GM10266 (cell line): Measurements from ENCODE around the gene RERE.

Experiments
- DNase-seq: peaks from one replicate; pipeline ENCODE4 v3.0.0; 2012; ENCODE audit errors: extremely low spot score
- CTCF ChIP-seq: IDR thresholded peaks from 2 replicates; pipeline ENCODE4 v1.5.1; 2012; ENCODE audit warnings: mild to moderate bottlenecking, low read depth; ENCODE audit not compliant: control insufficient read depth, insufficient read depth; ENCODE audit errors: missing control alignments

Gene RERE

DNA sequence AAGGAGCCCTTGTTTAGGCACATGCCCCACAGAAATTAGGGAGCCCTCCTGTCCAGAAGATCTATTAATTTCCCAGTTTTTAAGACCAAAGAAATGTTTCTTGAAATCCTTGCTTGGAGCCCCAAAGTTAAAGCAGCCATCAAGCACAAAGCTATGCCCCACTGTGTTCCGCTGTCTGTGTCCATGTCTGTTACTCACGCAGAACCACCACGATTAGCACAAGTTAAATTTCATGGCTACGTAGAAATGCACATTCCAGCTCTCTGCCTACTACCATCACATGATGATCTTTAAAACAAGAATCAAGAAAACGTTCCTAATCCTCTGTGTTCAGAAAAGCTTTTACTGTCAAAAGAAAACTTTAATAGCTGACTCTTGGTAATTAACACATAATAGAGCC is 238.5 kb downstream of the RERE start:
- DNase-seq: no peak
- no peak for TF ChIP-seq CTCF

DNA sequence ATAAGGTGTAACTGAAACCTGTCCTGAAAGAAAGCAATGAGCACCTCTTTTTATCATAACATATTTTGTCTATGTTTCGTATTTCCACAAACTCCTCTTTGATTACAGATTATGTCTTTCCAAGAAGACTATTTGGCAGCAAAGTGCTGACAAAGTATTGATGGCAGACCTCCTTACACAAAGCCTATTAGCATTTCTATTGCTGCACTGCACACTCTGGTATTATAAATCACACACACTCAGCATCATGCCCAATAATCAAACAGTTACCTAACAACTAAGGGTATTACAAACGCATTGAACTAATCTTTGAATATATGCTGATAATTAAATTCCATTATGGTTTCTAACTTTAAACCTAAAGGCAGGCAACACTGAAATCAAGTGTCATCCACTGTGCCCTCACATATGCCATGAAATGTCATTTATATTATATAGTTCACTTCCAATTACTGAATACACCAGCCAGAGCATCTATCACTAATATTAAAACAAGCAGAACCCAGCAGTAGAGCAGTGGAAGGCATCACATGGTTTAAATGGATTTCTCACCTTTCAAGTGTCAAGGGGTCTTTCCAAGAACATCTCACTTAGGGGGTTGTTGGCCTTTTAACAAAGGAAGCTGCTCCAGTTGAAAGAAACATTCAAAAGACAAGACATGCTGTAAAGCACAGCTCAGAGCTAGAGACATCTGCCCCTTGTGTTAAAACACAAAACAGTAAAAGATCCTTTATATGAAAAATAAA is 239.1 kb downstream of the RERE start:
- no peak for TF ChIP-seq CTCF
- DNase-seq: no peak

DNA sequence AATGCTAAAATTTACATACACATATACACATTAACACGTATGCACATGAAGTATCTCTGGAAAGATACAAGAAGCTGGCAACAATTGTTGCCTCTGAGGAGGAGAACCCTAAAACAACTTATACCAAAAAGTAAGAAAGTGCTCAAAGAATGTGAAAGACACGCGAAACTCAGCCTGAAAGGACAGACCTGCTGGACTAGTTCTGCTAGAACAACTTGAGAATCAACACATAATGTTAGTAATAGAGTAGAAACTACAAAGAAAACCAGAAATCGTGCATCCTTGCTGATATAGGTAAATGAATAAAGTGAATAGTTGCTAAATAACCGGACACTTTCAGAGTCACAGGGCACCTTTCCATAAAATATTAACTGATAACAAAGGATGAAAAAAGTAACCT is 242.5 kb downstream of the RERE start:
- no peak for TF ChIP-seq CTCF
- no peak for DNase-seq

DNA sequence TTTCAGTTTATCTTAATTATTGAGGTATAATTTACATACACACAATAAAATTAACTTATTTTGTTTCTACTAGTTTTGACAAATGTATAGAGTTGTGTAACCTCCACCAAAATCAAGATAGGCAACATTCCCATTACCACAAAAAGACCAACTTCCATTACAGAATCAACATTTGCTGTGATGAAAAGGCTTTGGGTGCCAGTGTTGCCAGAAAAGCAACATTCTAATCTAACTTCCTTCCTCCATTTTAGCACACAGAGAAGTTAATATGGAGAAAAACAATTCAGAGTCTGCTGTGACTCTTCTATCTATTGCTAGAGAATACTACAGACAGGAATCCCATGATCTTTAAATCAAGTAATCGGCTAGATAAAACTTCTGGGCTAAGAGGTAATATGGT is 245.3 kb downstream of the RERE start:
- no peak for DNase-seq
- TF ChIP-seq CTCF: no peak

- no peak for TF ChIP-seq CTCF
- DNase-seq: no peak
Observed at GRCh38 chr1:8571200-8571984, 246.0 kb downstream of the RERE start.

DNA sequence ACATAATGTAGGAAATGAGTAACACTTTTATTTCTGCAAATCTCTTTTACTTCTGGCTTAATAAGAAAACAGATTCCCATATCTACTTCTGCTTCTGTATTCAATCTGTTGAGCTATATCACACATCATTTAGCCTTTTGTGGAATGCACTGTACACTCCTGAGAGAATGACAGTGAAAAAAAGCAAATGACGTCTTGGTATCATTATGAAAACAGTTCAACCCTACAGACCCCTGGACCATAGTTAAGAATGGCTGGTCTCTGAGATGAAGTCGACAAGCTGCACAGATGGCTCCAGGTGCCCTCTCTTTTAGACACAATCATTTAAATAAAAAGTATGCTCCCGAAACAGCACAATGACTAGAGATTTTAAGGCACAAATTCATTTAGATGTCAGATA is 247.0 kb downstream of the RERE start:
- no peak for DNase-seq
- no peak for TF ChIP-seq CTCF

DNA sequence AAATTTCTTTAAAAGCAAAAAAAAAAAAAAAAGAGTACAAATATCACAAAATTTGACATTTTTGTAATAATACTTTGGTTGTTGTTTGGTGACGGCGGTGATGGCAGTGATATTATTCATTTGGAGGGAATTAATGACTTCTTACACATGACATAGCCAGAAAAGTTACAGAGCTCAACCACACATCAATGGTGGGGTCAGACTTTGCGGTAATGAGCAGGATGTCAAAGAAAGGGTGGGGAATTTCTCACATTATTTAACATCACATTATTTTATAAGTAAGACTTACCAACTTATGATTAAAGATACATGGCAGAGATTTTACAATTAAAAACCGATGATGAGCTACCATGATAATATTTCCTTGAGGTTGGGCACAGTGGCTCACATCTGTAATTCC is 248.2 kb downstream of the RERE start:
- TF ChIP-seq CTCF: no peak
- DNase-seq: no peak
